ENCODE measurements around the gene MYO5A. TPM values are rescaled to one million over a fixed set of nuclear protein-coding genes. Genes with fewer than 3 reads are reported as not detected.

Gene MYO5A
- polyA plus RNA-seq, 1 donor (not counting 4 experiments of a cell fraction or from before 2014, with no cell fraction given), result 53.8 TPM

DNA sequence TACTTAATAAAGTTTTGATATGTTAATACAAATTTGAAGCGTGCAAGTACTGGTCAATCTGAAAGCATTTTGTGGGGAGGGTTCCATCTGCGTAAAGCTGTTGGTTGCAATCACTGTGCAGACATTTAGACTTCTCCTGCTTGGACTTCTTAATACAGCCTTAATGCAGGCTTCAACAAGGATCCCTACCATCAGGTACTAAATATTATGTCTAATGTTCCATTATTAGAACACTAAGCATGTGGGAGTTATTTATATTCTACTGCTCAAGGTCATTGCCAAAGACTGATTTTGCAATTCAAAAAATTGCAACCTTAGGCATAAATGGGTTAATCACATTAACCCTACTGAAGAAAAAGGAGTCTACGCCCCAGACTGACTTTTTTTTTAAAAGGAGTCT lies 159.2 kb downstream of the MYO5A start:
- Histone ChIP-seq H3K9me1 (ENCODE audit: control insufficient read depth, extremely low read depth, insufficient read depth, low read length) (peaks cover 4% of the 10 kb centered on the region), H3K79me2 (ENCODE audit: control insufficient read depth, insufficient read depth, low read length) (no peaks in the 10 kb centered on the region), H3K27me3 (ENCODE audit: control insufficient read depth, extremely low read depth, insufficient read depth, low read length) (no peaks in the 10 kb centered on the region), H2AFZ (ENCODE audit: control insufficient read depth, low read length) (no peak overlapping the region), H3K4me3 (ENCODE audit: control insufficient read depth in 2 of 3, extremely low read depth in 1 of 3, insufficient read depth in 2 of 3, low read depth in 1 of 3, low read length in 3 of 3) (no peak overlapping the region), H3K9ac (ENCODE audit: control insufficient read depth, extremely low read depth, insufficient read depth, low read length) (no peak overlapping the region), H3K36me3 (ENCODE audit: control insufficient read depth in 2 of 2, extremely low read depth in 1 of 2, insufficient read depth in 2 of 2, low read length in 2 of 2) (peaks cover 21 to 26% of the 10 kb centered on the region in 2 experiments), H3K27ac (ENCODE audit: control insufficient read depth, insufficient read depth, low read length) (no peak overlapping the region), H3K9me3 (ENCODE audit: control insufficient read depth, low read depth, low read length) (no peaks in the 10 kb centered on the region), H3K4me2 (ENCODE audit: control insufficient read depth, extremely low read depth, insufficient read depth, low read depth, low read length) (no peak overlapping the region), H3K4me1 (ENCODE audit: control insufficient read depth, extremely low read depth, insufficient read depth, low read length) (no peaks in the 10 kb centered on the region), H4K20me1 (ENCODE audit: control insufficient read depth, extremely low read depth, insufficient read depth, low read length) (no peaks in the 10 kb centered on the region)
- TF ChIP-seq, protein P1, sequence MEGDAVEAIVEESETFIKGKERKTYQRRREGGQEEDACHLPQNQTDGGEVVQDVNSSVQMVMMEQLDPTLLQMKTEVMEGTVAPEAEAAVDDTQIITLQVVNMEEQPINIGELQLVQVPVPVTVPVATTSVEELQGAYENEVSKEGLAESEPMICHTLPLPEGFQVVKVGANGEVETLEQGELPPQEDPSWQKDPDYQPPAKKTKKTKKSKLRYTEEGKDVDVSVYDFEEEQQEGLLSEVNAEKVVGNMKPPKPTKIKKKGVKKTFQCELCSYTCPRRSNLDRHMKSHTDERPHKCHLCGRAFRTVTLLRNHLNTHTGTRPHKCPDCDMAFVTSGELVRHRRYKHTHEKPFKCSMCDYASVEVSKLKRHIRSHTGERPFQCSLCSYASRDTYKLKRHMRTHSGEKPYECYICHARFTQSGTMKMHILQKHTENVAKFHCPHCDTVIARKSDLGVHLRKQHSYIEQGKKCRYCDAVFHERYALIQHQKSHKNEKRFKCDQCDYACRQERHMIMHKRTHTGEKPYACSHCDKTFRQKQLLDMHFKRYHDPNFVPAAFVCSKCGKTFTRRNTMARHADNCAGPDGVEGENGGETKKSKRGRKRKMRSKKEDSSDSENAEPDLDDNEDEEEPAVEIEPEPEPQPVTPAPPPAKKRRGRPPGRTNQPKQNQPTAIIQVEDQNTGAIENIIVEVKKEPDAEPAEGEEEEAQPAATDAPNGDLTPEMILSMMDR (optimal IDR thresholded peaks at IDR 0.05 in 1 of 3, IDR thresholded peaks at IDR 0.05 in 1 of 3, conservative IDR thresholded peaks at IDR 0.05 in 1 of 3; ENCODE audit: extremely low read depth in 1 of 3, insufficient read depth in 2 of 3, low read length in 3 of 3), result no peak
- TF ChIP-seq EZH2 (IDR thresholded peaks at IDR 0.05; ENCODE audit: low read length), result no peak
- dilution Hi-C loops (cut with MboI; ENCODE audit: extremely low pct_ligation_motif_present, low sequenced_read_pairs), result no loop called here
- no peak for FAIRE-seq
- DNase-seq (ENCODE audit: low read depth, low spot score), result no peak

DNA sequence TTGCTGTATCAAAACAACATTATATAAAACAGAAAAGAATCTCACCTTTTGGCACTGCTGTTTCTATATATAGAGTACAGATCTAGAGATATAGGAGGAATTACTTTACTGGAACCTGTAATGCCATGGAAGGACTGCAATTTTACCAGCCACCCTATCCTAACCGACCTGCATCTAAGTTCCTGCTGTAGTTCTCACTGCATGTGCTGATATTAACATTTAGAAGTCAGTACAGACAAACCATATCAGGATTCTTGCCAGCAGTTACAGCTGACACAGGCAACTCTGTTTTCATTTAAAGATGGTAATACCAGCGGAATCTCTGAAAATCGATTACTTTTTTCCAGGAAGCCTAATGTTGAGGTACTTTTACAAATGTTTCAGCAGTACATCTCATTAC lies 159.7 kb downstream of the MYO5A start:
- H4K20me1 ChIP-seq (ENCODE audit: control insufficient read depth, extremely low read depth, insufficient read depth, low read length), result no peaks in the 10 kb centered on the region
- H3K4me3 ChIP-seq (ENCODE audit: control insufficient read depth in 2 of 3, extremely low read depth in 1 of 3, insufficient read depth in 2 of 3, low read depth in 1 of 3, low read length in 3 of 3), result no peak overlapping the region
- H3K27ac ChIP-seq (ENCODE audit: control insufficient read depth, insufficient read depth, low read length), result no peak overlapping the region
- no peak for TF ChIP-seq EZH2 (IDR thresholded peaks at IDR 0.05; ENCODE audit: low read length)
- TF ChIP-seq, protein P1 (optimal IDR thresholded peaks at IDR 0.05 in 1 of 3, IDR thresholded peaks at IDR 0.05 in 1 of 3, conservative IDR thresholded peaks at IDR 0.05 in 1 of 3; ENCODE audit: extremely low read depth in 1 of 3, insufficient read depth in 2 of 3, low read length in 3 of 3), result no peak
- no peaks in the 10 kb centered on the region for H3K4me1 ChIP-seq (ENCODE audit: control insufficient read depth, extremely low read depth, insufficient read depth, low read length)
- no peaks in the 10 kb centered on the region for H3K79me2 ChIP-seq (ENCODE audit: control insufficient read depth, insufficient read depth, low read length)
- H2AFZ ChIP-seq (ENCODE audit: control insufficient read depth, low read length), result no peak overlapping the region
- no peaks in the 10 kb centered on the region for H3K9me3 ChIP-seq (ENCODE audit: control insufficient read depth, low read depth, low read length)
- no peaks in the 10 kb centered on the region for H3K27me3 ChIP-seq (ENCODE audit: control insufficient read depth, extremely low read depth, insufficient read depth, low read length)
- H3K4me2 ChIP-seq (ENCODE audit: control insufficient read depth, extremely low read depth, insufficient read depth, low read depth, low read length), result no peak overlapping the region
- no peak overlapping the region for H3K9ac ChIP-seq (ENCODE audit: control insufficient read depth, extremely low read depth, insufficient read depth, low read length)
- H3K9me1 ChIP-seq (ENCODE audit: control insufficient read depth, extremely low read depth, insufficient read depth, low read length), result peaks cover 4% of the 10 kb centered on the region
- H3K36me3 ChIP-seq (ENCODE audit: control insufficient read depth in 2 of 2, extremely low read depth in 1 of 2, insufficient read depth in 2 of 2, low read length in 2 of 2), result peaks cover 21 to 22% of the 10 kb centered on the region in 2 experiments
- FAIRE-seq (no peak), DNase-seq (ENCODE audit: low read depth, low spot score) (no peak)
- dilution Hi-C loops (cut with MboI; ENCODE audit: extremely low pct_ligation_motif_present, low sequenced_read_pairs), result no loop called here
